Measurements from ENCODE around the gene OSBPL1A.

The OSBPL1A gene

DNA sequence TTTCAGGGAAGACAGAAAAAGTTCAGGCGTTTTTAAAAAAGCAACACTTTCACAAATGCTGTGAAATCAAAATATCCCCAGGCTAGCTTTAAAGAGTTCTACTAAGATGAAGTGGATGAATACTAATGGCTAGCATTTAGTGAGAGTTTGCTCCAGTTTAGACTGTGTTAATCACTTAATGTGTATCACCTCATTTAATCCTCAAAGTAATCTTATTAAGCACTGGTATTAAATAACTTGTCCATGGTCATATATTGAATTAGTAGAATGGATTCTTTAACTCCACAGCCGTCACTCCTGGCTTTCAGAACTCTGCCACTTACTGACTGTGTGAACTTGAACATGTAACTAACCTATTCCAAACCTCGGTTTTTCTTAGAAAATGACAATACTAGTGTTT, 192.7 kb downstream of the OSBPL1A start:
- TF ChIP-seq POLR2AphosphoS5 (IDR thresholded peaks at IDR 0.05; ENCODE audit: low read depth, low read length) = no peak
- TF ChIP-seq TAF1 (IDR thresholded peaks at IDR 0.05; ENCODE audit: borderline replicate concordance, low read depth, low read length) = no peak
- no peak for TF ChIP-seq POLR2A (IDR thresholded peaks at IDR 0.05; ENCODE audit: low read depth, low read length)
- FAIRE-seq (no peak), DNase-seq (ENCODE audit: insufficient read length) (no peak)

DNA sequence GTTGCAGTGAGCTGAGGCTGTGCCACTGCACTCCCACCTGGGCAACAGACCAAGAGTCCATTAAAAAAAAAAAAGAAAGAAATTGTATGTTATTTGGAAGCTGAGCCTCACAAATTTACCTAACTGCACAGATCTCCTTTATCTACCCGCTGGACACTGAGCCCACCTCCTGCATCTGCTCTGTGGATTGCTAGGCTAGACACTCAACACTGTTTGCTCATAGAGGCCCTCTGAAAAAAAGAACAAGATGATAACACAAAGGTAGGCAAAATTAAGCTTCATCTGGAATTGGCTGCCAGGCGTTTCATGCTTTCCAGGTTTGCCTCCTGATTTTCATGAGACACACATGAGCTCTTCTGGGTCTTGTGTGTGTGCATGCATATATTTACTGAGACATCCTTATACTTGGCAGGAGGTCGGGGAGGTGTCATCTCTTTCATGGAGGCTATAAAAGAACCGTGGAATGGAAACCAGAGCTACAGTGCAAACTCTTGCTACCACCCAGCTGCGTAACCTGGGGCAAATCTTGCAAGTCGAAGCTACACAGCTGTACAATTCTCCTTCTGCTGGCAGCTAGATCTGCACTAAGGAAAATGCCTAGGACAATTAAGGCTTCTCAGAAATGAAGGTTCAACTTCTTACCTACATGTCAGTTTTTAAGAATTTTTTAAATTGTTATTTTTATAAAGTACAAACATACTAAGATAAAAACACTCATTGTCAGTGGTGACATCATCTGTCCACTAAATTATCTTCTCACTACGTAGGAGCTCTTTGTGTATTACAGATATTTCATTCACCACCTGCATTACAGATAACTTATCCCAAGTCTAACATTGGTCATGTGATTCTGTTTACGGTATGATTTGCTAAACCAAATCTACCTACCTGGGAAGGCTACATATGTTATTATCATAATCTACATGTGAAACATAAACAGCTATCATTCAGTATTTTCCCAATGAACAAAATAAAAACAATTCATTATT, 195.6 kb downstream of the OSBPL1A start:
- TF ChIP-seq POLR2A (IDR thresholded peaks at IDR 0.05; ENCODE audit: low read depth, low read length) = no peak
- TF ChIP-seq TAF1 (IDR thresholded peaks at IDR 0.05; ENCODE audit: borderline replicate concordance, low read depth, low read length) = no peak
- no peak for TF ChIP-seq POLR2AphosphoS5 (IDR thresholded peaks at IDR 0.05; ENCODE audit: low read depth, low read length)
- DNase-seq (ENCODE audit: insufficient read length) (no peak), FAIRE-seq (no peak)

GRCh38 chr18:24200494-24201290, 196.9 kb downstream of the OSBPL1A start:
- TF ChIP-seq POLR2A (IDR thresholded peaks at IDR 0.05; ENCODE audit: low read depth, low read length) = no peak
- FAIRE-seq (no peak), DNase-seq (ENCODE audit: insufficient read length) (no peak)

GRCh38 chr18:24199372-24199962, 198.2 kb downstream of the OSBPL1A start:
- TF ChIP-seq POLR2A (IDR thresholded peaks at IDR 0.05; ENCODE audit: low read depth, low read length) (no peak), TAF1 (IDR thresholded peaks at IDR 0.05; ENCODE audit: borderline replicate concordance, low read depth, low read length) (no peak), POLR2AphosphoS5 (IDR thresholded peaks at IDR 0.05; ENCODE audit: low read depth, low read length) (no peak)
- DNase-seq (ENCODE audit: insufficient read length) (no peak), FAIRE-seq (no peak)

DNA sequence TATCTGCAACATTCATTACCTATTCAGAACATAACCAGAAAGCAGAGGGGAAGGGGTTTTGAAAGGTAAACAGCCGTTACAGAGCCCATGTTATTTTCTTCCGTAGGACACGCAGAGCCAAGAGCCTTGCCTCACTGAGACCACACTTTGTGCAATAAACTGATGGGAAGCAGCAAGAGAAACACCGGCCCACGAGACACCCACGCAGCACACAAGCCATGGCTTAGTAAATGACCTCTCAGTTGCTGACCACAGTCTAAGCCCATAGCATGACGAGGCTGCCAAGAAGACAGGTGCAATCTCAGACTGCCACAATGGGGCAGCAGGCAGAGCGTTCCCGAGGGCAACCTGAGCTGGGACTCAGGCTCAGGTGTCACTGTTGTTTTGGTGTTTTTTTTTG, 199.2 kb downstream of the OSBPL1A start:
- TF ChIP-seq POLR2AphosphoS5 (IDR thresholded peaks at IDR 0.05; ENCODE audit: low read depth, low read length) = no peak
- TF ChIP-seq POLR2A (IDR thresholded peaks at IDR 0.05; ENCODE audit: low read depth, low read length) = no peak
- no peak for TF ChIP-seq TAF1 (IDR thresholded peaks at IDR 0.05; ENCODE audit: borderline replicate concordance, low read depth, low read length)
- FAIRE-seq (no peak), DNase-seq (ENCODE audit: insufficient read length) (no peak)

DNA sequence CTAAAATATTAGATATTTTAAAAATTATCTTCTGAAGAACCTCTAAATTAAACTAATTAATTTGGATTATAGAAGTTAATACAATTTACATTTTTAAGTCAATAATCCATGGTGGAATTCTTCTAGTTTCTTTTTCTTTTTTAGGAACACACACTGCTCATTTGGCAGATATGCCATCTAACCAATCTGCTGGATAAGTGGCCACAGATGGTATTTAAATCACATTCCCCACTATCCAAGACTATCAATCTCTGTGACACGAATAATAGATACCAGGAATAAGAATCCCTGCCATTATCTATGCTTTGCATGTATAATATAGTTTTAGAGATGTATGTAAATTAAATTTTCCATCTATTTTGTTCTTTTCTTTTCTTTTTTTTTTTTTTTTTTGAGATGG, 200.2 kb downstream of the OSBPL1A start:
- FAIRE-seq (no peak), DNase-seq (ENCODE audit: insufficient read length) (no peak)
- TF ChIP-seq POLR2AphosphoS5 (IDR thresholded peaks at IDR 0.05; ENCODE audit: low read depth, low read length) (no peak), POLR2A (IDR thresholded peaks at IDR 0.05; ENCODE audit: low read depth, low read length) (no peak), TAF1 (IDR thresholded peaks at IDR 0.05; ENCODE audit: borderline replicate concordance, low read depth, low read length) (no peak)

GRCh38 chr18:24196764-24197163, 200.9 kb downstream of the OSBPL1A start:
- TF ChIP-seq POLR2A (IDR thresholded peaks at IDR 0.05; ENCODE audit: low read depth, low read length) = no peak
- no peak for TF ChIP-seq POLR2AphosphoS5 (IDR thresholded peaks at IDR 0.05; ENCODE audit: low read depth, low read length)
- TF ChIP-seq TAF1 (IDR thresholded peaks at IDR 0.05; ENCODE audit: borderline replicate concordance, low read depth, low read length) = no peak
- DNase-seq (ENCODE audit: insufficient read length) (no peak), FAIRE-seq (no peak)

DNA sequence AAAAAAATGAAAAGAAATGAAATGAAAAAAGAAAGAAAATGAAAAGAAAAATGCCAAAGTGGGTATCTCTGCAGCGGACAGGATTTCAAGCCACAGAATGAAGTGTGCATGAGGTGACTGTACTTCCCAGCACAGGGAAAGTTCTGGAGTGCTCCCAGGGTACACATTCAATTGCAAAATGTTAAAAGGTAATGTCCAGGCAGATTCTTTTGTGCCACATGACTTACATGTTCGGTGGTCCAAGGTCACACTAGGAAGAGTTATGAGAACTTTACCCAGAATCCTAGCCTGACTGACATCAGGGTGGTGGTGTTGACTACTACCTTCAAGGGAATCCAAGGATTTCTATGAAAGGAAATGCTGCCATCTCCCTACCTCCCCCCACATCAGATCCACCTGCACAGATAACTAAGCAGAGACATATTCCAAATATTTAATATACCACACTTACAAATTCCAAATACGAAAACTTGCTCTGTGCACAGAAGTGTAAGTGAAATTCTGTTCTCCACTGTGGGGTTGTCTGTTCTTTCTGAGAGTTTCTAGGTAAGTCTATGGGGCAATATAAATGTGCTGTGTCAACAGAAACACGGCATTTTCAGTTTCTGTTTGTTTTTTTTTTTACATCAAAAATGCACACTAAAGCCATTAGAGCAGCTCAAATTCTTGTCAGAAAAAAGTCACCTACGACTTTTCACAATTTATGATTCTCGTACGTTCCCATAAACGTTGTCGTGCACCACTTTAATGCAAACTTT, 202.1 kb downstream of the OSBPL1A start:
- DNase-seq (ENCODE audit: insufficient read length) = no peak
- no peak for FAIRE-seq
- TF ChIP-seq TAF1 (IDR thresholded peaks at IDR 0.05; ENCODE audit: borderline replicate concordance, low read depth, low read length) (no peak), POLR2A (IDR thresholded peaks at IDR 0.05; ENCODE audit: low read depth, low read length) (no peak), POLR2AphosphoS5 (IDR thresholded peaks at IDR 0.05; ENCODE audit: low read depth, low read length) (no peak)

GRCh38 chr18:24190590-24190989, 207.0 kb downstream of the OSBPL1A start:
- DNase-seq (ENCODE audit: insufficient read length) = no peak
- TF ChIP-seq POLR2AphosphoS5 (IDR thresholded peaks at IDR 0.05; ENCODE audit: low read depth, low read length) (no peak), TAF1 (IDR thresholded peaks at IDR 0.05; ENCODE audit: borderline replicate concordance, low read depth, low read length) (no peak), POLR2A (IDR thresholded peaks at IDR 0.05; ENCODE audit: low read depth, low read length) (no peak)
- FAIRE-seq = no peak

DNA sequence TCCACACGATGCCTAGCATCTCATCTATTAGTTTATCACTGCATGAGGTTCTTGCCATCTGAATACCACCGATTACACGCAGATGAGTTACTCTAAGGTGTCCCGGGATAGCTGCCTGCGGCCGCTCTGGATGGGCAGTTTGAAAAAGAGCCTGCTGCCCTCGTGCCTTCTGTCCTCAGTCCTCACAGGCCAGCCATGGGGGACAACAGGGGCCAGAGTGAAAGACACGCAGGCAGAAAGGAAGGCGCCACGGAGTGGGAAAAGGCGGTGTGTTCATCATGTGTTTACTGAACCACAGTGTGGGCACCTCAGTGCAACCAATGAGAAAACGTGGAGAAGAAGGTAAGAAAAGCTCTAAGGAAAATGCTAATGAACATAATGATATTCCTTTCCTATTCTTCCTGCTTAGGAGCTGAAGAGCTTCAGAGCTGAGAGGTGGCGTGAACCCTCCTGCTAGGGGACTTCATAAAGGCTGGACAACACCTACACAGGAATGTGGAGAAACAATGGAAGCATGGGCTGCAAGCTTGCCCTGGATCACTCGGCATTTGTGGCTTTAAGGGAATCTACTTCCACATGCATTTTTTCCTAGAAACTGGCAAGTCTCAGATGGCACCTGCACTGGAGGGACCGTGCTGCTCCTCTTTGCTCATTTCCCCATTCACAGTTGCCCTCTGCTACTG, 207.8 kb downstream of the OSBPL1A start:
- DNase-seq (ENCODE audit: insufficient read length) (no peak), FAIRE-seq (peak; percentile 24)
- TF ChIP-seq POLR2AphosphoS5 (IDR thresholded peaks at IDR 0.05; ENCODE audit: low read depth, low read length) = no peak
- no peak for TF ChIP-seq TAF1 (IDR thresholded peaks at IDR 0.05; ENCODE audit: borderline replicate concordance, low read depth, low read length)
- no peak for TF ChIP-seq POLR2A (IDR thresholded peaks at IDR 0.05; ENCODE audit: low read depth, low read length)
